NCI-H526 treated with DMSO at 0.1 percent for 48 hours (cell line): Measurements from ENCODE around the gene TSPEAR.
"Not testable (repeated sequence)": the region's sequence is repeated elsewhere in the genome, so short reads cannot be mapped to it uniquely, and the experiment has no call there.

ENCODE experiments used
- DNase-seq: peaks from one replicate; lab custom pipeline; 2025; lab: John Stamatoyannopoulos, UW

TSPEAR gene

DNA sequence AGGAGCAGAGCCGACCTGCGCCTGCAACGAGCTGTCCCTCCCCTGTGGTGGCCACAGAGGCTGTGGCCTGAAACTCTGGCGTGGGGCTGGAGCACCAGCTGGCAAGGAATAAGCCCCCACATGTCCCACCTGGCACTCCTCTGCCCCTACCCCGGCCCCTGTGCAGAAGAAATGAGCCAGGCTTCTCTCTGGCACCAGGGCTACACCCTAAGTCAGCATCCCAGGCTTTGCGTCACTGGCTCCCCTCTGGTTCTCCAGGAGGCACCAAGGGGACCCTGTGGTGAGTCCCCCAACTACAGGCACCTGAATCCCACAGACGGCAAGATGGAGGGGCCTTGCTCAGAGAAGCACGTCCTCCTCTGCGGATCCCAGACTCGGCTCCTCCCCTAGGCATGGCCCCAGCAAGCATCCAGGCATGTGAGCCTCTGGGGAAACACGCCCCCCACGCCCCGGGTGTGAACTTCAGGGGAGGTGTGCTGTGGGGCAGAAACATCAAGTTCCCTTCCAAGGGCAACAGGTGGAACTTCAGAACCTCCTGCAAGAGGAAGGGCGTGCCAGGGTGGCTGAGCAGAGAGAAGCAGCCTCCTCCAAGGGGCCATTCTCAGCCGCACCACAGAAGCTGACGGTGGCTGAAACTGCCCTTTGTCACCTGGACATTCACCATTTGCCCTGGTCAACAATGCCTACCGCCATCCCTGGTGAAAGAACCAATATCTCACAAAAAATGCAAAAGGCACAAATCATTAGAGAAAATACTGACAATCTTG lies 108.1 kb downstream of the TSPEAR start:
- DNase-seq, result no peak

DNA sequence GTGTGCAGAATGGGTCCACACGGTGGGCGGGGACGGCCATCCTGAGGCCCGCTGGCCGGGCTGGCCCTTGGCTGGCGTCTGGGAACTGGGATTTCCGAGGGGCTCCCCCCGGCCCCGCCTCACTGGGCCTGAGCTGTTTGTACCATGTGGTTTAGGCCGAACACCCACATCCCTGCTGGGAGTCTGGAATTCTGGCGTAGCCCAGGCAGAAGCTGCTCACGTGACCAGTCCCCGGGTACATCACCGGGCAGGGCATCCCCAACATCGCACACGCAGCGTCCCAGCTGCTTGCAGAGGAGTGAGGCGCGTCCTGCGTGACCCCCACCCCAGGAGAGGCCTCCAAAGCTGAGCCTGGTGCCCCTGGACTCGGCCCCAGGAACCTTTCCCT lies 108.9 kb downstream of the TSPEAR start:
- DNase-seq, result no peak

DNA sequence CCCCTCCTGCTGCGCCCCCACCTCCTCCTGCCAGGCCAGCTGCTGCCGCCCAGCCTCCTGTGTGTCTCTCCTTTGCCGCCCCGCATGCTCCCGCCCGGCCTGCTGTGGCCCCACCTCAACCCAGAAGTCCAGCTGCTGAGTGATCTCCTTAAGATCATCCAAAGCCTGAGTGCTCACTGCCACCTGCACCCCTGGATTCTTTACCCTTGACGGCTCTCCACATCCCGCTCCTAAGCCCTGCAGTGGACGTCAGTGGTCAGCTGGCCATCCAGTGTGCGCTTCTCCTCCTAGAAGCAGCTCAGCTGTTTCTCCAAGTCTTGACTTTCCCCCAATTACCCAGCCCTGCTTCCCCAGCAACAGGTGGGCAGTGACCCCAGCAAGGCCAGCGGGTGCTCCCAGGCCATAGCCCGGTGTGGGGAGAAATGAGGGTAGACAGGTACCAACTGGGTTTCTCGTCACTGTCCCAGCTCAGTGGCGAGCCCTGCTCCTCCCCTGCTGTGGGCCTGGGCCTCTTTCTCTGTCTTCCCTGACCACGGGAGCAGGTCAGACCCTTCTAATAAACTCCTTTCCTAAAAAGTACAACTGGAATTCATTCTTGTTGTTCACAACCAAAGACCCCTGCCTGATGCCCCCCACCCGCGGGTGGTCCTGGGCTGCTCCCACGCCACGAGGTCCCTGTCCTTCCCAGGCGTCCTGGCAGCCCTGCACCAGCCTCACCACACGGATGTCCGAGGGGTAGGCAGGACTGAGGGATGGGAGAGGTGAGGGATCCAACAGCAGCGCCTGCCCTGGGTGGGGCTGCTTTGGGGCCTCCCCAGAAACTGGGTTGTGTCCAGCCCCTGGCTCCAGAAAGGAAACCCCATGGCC lies 109.5 kb downstream of the TSPEAR start:
- DNase-seq, result no peak

DNA sequence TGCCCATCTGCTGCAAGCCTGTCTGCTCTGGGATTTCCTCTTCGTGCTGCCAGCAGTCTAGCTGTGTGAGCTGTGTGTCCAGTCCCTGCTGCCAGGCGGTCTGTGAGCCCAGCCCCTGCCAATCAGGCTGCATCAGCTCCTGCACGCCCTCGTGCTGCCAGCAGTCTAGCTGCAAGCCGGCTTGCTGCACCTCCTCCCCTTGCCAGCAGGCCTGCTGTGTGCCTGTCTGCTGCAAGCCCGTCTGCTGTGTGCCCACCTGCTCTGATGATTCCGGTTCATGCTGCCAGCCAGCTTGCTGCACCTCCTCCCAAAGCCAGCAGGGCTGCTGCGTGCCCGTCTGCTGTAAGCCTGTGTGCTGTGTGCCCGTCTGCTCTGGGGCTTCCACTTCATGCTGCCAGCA lies 110.3 kb downstream of the TSPEAR start:
- not testable (repeated sequence) for DNase-seq

DNA sequence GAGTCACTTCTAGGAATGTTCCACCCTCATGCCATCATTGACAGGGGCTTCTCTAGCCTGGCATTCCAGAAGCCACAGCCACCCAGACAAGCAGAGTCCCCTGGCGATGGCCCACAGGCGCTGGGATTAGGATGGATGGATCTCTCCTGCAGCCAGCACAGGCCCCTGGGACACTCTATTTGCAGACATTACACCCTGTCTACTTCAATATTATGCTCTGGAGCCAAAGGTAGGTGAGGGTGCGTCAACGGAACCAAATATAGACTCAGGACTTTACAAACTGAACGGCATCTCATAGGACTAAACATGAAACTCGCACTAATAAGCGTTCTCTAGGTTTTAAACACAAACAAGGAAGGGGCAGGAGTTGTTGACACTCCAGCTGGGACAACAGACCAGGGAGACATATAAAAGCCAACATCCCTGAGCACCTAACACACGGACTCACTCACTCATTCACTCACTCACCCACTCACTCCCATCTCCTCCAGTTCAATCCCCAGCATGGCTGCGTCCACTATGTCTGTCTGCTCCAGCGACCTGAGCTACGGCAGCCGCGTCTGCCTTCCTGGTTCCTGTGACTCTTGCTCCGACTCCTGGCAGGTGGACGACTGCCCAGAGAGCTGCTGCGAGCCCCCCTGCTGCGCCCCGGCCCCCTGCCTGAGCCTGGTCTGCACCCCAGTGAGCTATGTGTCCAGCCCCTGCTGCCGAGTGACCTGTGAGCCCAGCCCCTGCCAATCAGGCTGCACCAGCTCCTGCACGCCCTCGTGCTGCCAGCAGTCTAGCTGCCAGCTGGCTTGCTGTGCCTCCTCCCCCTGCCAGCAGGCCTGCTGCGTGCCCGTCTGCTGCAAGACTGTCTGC lies 111.0 kb downstream of the TSPEAR start, which contains the start of gene KRTAP10-7:
Gene KRTAP10-7, plus strand, starts transcription at position 480 of the 861 bp plus-strand sequence. Its CDS starts 25 bp downstream, at position 505.
- not testable (repeated sequence) for DNase-seq

DNA sequence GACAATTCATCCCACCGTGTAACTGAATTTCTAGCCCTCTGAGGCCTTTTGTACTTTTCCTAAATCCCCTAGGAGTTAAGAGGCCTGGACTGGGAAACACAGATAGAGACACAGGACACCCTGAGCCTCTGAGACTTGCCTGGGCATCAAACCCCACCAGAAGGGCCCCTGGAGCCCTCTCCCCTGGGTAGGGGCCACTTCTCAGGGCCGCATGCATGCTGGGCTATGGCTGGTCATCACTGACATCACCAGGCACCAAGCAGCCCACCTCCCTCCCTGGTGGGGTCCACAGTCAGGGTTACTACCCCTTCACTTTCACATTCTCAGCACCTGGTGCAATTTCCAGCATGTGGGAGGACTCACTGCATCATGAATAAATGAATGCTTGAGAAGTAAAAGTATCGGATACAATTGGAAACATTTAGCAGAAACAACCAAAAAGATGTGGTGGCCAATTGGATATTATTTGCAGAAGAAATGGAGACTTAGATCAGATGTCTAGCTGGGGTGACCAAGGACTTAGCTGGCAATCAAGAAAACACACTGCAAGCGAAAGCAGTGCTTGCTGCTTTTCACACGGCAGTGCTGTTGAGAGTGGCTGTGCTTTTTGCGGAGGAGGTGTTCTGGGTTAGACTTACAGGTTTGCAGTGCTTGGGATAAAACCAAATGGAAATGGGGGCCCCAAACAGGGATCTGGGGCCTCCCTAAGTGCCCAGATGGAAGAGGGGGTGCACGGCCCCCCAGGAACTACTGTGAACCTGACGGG lies 111.9 kb downstream of the TSPEAR start:
- no peak for DNase-seq

DNA sequence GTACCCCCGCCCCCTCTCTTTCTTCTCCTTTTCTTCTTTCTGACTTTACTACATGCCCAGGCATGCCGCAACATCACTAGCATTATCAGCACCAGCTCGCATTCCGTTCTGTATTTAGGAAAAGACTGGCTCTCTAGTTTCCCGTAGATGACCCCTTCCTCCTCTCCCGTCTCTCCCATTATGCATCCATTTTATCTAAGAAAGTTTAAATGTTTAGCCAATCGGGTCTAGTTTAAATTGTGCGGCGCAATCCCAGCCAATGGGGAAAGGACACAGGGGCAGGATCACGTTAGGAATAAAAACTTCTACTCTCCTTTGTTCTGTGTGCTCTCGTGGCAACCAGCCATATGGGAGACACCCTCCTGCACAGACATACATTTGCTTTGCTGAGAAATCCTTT lies 113.3 kb downstream of the TSPEAR start:
- no peak for DNase-seq

DNA sequence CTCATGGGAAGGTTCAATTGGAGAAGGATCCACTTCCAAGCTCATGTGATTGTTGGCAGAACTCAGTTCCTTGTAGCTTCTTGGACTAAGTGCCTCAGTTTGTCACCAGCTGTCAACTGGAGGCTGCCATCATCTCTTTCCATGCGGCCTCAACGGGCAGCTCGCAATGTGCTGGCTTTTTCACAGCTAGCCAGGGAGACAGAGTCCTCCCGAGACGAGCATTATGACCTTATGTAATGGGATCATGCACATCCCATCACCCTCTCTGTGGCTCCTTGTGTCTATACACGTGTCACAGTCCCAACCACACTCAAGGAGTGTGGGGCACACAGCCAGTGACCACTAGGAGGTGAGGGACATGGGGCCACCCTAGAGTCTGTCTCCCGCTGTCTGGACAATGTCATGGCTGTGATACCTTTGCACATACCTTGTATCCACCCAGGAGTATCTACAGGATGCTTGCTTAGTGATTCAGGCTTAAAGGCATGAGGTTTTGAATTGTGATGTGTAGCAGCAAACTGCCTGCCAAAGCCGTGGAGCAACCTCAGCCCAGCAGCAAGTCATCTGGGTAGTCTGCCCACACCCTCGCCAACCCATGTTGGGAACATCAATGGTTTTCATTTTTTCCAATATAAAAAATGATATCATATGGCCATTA lies 115.2 kb downstream of the TSPEAR start:
- no peak for DNase-seq

DNA sequence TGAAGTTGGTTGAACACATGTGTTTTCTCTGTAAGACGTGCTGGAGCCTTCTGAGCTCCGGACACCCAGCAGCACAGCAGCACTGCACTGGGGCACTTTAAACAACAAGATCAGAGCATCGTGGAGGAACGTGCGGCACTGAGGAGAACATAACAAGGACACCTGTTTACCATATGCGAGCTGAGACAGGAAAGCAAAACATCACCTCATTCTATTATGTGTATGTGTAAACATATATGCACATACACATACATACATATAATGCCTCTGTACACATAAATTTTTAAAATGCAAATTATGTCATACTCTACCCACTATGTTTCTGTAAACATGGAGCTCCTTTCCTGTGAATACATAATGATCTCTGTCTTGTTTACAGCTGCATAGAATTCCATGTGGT lies 115.8 kb downstream of the TSPEAR start:
- DNase-seq, result no peak

DNA sequence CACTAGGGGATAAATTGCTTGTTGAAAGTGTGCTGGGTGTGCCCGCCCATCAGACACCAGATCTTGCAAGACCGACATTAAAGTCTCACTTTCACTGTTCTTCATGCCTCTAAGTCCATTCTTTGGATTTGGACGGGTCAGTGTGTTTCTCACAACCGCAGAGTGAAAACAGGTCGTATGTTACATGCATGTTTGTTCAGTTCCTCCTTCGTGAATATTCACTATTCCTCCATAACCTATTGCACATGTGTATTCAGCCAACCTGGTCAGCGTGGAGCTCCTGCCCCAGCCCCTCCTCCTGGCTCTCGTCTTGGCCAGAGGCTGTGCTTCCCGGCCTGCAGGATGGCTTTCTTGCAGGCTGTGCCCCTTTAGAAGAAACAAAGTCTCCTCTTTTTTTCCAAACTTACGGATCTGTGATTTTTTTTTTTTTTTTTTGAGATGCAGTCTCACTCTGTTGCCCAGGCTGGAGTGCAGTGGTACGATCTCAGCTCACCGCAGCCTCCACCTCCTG lies 116.9 kb downstream of the TSPEAR start:
- DNase-seq, result no peak

DNA sequence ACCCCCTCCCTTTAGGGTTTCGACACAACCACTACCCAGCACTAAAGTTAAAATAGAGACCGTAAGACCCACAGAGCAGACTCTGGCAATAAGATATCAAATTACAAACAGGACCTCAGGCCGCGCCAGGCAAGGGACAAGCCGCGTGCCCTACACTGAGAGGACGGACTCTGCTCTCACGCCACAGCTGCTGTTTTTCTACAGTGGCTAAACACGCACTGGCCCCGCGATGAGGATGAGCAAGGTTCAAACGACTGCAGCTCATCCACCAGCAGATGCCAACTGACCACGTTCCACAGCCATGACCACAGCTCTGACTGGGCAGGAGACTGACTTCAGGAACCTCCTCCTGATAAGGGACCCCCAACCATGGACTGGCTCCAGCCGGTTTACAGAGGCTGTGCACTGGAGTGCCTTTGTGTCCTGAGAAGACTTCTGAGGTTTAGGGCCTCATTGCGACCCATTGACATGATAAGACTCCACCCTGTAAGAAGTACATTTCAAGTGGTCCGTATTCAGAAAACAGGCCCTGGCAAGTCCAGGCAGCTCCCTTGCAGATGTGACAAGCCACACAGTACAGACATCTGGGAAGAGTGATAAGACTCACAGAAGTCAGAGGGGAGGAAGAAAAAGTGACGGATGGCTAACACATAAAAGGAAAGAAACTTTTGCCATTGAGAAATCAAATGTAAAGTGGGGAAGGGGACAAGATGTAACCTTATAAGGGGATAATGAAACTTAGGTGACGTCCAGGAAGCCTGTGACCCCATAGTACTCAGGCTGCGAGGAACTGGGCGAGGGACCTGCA lies 117.6 kb downstream of the TSPEAR start:
- no peak for DNase-seq

DNA sequence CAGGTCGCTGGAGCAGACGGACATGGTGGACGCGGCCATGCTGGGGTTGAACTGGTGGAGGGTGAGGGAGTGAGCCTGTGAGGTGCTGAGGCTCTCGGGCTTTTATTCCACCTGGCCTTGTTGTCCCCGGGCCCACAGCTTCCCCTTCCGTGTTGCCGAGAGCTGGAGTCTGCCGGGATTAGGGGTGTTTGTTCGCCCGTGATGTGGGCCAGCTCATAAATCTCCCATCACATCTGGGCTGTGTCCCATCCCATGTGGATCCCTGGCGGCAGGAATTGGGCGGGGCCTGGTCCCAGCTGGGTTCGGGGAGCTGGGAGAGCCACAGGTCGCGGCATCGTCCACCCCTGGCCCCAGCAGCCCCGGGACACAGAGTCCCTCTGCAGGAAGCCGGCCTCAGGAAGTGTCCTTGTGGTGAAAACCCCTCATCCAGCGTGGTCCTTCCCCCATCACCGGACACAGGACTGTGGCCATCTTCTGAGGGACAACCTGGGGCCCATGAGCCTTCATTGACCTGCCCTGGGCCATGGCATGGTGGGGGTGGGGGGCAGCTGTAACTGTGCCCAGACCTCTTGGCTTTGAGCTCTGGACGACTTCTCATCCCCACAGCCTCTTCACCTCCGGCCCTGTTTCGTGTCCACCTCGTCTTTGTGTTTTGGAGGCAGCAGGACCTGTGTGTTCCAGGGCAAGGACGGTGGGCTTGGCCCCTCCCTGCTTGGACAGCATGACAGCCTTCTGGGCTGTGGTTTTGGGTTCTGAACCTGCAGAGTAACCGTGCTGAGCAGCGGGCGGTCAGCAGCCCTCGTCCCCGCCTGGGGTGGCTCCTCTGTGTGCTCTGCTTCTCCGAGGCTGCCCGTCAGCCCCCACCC lies 118.7 kb downstream of the TSPEAR start, which contains the start of gene KRTAP10-6:
Gene KRTAP10-6, minus strand, starts transcription at position 60 of the 866 bp plus-strand sequence. Its CDS starts 21 bp downstream, at position 39.
- no peak for DNase-seq

DNA sequence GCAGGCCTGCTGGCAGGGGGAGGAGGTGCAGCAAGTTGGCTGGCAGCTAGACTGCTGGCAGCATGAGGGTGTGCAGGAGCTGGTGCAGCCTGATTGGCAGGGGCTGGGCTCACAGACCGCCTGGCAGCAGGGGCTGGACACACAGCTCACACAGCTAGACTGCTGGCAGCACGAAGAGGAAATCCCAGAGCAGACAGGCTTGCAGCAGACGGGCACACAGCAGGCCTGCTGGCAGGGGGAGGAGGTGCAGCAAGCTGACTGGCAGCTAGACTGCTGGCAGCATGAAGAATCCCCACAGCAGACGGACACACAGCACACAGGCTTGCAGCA lies 119.6 kb downstream of the TSPEAR start:
- DNase-seq, result not testable (repeated sequence)

DNA sequence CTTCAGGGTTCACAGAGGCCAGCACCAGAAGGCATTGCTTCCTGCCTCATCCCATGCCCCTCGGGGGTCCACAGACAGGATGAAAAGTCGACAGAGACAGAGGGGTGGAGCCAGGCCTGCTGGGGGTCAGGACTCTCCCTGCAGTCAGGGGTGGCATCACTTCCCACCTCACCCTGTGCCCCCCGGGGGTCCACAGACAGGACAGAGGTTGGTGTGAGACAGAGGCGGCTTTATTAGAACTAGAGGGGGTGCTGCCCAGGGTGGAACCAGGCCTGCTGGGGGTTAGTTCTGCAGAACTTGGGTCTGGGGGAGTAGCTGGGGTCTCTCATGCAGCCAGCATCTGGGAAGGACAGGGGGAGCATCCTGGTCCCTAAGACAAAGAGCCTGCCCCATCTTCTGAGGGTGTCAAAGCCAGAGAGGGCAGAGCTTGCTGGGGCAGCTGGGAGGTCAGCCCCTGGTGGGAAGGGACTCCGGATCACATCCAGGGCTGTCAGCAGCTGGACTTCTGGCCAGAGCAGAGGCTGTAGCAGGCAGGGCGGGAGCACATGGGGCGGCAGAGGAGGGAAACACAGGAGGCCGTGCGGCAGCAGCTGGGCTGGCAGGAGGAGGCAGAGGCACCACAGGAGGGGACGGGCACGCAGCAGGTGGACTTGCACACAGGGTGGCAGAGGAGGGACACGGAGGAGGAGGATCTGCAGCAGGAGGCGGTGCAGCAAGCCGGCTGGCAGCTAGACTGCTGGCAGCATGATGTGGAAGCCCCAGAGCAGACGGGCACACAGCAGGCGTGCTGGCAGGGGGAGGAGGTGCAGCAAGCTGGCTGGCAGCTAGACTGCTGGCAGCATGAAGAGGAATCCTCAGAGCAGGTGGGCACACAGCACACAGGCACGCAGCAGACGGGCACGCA lies 120.2 kb downstream of the TSPEAR start:
- DNase-seq, result not testable (repeated sequence)

DNA sequence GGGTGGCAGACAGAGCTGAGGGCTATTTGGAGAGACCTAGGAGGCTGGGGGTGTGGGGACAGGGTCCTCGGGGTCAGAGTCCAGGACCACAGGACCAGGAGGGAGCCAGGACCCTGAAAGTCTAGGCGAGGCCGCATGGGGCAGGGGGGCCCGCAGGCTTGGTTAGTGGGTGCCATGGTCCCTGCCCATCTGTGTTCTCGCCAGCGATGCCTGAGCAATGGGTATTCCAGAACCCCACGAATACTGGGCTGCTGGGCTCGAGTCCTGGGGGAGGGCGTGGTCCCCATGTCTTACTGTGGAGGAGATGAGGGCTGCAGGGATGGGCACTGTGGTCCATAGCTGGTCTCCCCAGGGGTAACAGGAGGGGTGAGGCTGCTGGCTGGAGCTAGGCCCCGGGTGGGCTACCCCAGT lies 121.1 kb downstream of the TSPEAR start:
- DNase-seq, result no peak

DNA sequence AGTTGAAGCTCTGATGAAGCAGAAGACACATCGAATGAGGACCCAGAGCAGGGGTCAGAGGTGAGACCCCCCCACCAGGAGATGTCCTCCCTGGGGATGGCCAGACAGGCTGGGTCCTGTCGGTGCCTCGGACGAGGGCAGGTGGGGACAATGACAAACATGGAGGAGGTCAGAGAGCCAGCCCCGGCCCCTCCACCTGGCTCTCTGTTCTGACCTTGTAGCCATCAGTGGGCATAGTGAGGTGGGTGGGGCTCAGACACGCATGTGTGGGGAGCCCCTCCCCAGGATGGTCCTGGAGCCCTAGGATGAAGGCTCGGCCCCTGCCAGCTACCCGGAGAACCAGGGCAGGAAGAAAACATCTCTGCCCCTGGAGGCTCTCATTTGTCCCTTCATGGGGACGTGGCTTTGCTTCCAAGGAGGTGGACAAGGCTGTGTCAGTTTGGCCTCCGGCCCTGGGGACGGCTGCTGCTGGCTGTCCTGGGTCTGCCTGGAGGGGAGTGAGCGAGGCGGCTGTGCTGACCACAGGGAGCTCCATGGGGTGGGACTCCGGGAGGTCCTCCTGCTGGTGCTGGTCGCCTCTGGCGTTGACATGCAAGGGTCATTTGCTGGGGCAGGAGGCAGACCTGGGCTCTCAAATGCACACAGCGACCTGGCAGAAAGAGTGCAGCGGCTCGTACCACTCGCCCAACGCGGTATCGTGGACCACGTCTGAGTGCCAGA lies 121.6 kb downstream of the TSPEAR start:
- DNase-seq, result no peak

DNA sequence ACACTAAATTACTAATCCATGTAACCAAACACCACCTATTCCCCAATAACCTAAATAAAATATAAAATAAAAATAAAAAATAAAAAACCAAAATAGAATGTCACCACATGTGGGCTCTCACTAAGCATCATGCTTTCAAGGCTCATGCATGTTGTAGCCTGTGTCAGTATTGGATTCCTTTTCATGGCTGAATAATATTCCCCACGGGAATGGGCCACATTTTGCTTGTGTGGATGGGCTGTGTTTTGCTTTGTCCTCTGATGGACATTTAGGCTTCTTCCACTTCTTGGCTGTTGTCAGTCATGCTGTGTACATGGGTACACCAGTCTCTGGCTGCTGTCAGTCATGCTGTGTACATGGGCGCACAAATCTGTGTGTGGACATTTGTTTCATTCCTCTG lies 122.3 kb downstream of the TSPEAR start:
- no peak for DNase-seq
